GM06990 (cell line): ENCODE results near the gene LRRC7.

Experiments used
- DNase-seq: peaks from one replicate; pipeline ENCODE4 v3.0.0-alpha.2; 2011; ENCODE audit not compliant: insufficient read length; ENCODE audit errors: extremely low read depth
- H3K27me3 ChIP-seq: replicated peaks from 2 replicates; pipeline ENCODE4 v1.6.0; 2011; ENCODE audit warnings: low read length; ENCODE audit not compliant: control insufficient read depth, insufficient read depth
- H3K36me3 ChIP-seq: 2 replicates; pipeline ENCODE4 v1.5.1; 2011; ENCODE audit warnings: low read length; ENCODE audit not compliant: control insufficient read depth, insufficient read depth
- H3K4me3 ChIP-seq: replicated peaks from 2 replicates; pipeline ENCODE4 v1.5.1; 2011; ENCODE audit warnings: low read depth, mild to moderate bottlenecking, control low read depth, low read length
- TF ChIP-seq, protein P1 (sequence below): IDR thresholded peaks from 2 replicates; pipeline ENCODE4 v1.5.1; 2011; ENCODE audit warnings: low read length, control low read depth, mild to moderate bottlenecking, inconsistent platforms; ENCODE audit not compliant: insufficient read depth, poor library complexity, severe bottlenecking

LRRC7 gene

DNA sequence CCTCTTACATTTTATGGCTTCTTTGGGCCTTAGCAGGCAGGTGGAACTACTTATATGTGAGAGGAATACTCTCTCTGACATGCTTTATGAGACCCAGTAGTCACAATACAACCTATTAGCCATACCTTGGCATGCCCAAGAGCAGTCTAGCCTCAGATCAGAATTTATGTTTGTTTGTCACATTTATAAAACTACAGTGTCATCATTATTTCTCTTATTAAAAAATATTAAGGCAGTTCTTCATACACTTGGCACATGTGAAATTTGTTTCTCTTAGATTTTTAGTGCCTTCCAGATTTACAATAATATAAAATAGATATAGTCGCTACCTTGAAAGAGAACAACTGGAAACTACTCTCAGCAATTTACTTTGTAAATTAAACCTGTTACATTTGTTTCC lies 519.2 kb downstream of the LRRC7 start:
- no peak overlapping the region for H3K4me3 ChIP-seq
- H3K27me3 ChIP-seq: no peaks in the 10 kb centered on the region
- TF ChIP-seq, protein P1, sequence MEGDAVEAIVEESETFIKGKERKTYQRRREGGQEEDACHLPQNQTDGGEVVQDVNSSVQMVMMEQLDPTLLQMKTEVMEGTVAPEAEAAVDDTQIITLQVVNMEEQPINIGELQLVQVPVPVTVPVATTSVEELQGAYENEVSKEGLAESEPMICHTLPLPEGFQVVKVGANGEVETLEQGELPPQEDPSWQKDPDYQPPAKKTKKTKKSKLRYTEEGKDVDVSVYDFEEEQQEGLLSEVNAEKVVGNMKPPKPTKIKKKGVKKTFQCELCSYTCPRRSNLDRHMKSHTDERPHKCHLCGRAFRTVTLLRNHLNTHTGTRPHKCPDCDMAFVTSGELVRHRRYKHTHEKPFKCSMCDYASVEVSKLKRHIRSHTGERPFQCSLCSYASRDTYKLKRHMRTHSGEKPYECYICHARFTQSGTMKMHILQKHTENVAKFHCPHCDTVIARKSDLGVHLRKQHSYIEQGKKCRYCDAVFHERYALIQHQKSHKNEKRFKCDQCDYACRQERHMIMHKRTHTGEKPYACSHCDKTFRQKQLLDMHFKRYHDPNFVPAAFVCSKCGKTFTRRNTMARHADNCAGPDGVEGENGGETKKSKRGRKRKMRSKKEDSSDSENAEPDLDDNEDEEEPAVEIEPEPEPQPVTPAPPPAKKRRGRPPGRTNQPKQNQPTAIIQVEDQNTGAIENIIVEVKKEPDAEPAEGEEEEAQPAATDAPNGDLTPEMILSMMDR: no peak
- no peaks in the 10 kb centered on the region for H3K36me3 ChIP-seq
- DNase-seq: no peak

DNA sequence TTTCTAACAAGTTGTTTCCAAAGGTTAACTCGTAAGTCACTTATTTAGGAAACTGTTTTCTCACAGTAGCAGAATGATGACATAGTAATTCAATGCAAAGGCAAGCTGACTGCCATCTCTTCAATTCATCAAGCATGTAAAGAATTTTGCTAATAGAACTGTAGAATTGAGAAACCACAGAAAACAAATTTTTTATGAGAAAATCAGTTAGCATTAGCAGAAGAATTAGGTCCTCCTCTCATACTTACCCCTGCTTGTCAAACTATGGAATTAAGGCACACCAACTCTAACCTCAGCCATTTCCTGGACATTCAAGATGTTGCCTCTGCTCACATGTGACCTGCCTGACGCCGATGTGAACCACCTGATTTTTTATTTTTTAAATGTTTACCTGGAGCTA lies 522.4 kb downstream of the LRRC7 start:
- Histone ChIP-seq H3K27me3 (no peaks in the 10 kb centered on the region), H3K36me3 (no peaks in the 10 kb centered on the region), H3K4me3 (no peak overlapping the region)
- no peak for DNase-seq
- TF ChIP-seq, protein P1: no peak

DNA sequence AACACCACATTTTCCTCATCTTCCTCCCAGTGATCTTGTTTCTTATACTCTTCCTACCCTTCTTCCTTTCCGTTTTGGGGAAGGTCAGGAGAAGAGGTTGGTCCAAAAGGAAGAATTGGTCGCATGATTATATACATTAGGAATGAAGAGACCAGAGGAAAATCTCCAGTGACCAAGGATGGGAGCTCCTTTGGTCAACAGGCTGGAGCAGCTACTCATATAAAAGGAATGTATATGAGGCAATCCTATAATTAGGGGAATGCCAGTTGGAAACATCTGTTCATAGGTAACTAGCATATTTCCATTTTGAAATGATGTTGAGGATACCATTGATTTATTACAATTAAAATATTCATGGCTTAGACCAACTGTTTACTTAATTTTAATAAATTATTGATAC lies 523.2 kb downstream of the LRRC7 start:
- TF ChIP-seq, protein P1: no peak
- Histone ChIP-seq H3K27me3 (no peaks in the 10 kb centered on the region), H3K4me3 (no peak overlapping the region), H3K36me3 (no peaks in the 10 kb centered on the region)
- DNase-seq: no peak

DNA sequence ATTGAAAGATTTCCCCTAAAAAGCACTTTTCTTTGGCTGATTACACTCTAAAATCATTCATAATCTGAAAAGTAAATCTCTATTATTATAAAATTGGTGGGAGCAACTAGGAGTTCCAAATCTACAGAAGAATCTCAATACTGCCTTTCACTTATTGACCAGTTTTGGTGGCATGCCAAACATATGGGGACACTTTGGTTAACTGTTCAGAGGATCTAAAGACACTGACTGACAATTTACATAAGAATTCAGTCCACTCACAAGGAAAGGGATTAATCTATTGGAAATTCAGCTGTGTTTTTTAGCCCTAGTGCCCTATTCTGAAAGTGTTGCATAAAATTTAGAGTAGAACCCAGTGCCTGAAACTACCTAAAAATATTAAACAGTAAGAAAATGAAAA lies 524.1 kb downstream of the LRRC7 start:
- Histone ChIP-seq H3K4me3 (no peak overlapping the region), H3K36me3 (no peaks in the 10 kb centered on the region), H3K27me3 (no peaks in the 10 kb centered on the region)
- TF ChIP-seq, protein P1: no peak
- no peak for DNase-seq

DNA sequence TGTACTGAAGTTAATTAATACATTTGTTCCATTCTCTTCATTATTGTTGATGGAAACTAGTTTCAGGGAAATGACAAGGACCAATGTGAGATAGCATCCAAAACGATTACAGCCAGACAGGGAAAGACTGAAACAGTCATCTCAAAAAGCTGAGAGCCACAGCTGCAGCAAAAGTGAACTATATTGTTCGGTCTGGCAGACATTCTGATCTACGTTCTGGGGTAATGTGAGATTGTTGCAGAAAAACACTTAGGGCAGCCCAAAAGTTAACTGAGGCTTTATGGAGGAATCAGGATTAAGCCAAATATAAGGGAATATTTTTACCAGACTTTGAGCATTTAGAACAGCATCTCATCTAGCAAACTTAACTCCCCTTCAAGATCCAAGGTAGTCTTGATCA lies 524.8 kb downstream of the LRRC7 start:
- DNase-seq: no peak
- Histone ChIP-seq H3K27me3 (no peaks in the 10 kb centered on the region), H3K4me3 (no peak overlapping the region), H3K36me3 (no peaks in the 10 kb centered on the region)
- TF ChIP-seq, protein P1: no peak

DNA sequence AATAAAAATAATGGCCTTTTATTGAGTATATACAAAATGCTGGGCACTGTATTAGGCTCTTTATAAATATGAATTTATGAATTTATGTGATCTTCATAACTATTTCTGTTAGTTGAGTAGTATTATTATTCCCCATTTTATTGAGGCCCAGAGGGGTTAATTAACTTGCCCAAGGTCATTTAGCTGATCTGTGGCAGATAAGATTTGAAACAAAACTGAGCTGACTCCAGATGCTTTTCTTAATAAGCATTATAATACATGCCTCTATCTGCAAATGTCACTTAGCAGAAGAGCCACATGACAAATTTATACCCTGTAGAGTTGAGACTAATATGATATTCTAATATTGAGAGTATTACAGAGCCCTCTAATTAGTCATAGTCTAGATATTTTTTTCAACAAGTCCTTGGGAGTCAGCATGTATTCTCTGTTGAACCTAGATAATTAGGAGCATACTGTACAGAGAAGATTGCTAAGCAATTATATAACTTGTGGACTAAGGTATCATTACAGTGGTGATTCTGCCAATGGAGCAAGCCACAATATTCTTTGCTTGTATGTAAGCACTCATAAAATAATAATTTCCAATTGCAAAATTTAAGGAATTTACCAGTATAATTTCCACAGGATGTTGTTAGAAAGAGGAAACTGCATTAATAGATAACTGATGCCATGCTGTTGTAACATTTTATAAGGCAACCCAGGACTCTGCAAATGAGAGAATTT lies 525.7 kb downstream of the LRRC7 start:
- H3K4me3 ChIP-seq: no peak overlapping the region
- H3K36me3 ChIP-seq: no peaks in the 10 kb centered on the region
- no peaks in the 10 kb centered on the region for H3K27me3 ChIP-seq
- no peak for DNase-seq
- TF ChIP-seq, protein P1: no peak
